GM21423 (cell line): ENCODE measurements around the gene TNFRSF14.
"Not testable (repeated sequence)": the region's sequence is repeated elsewhere in the genome, so short reads cannot be mapped to it uniquely, and the experiment has no call there.

Source experiments
- ATAC-seq: cut with Tn5 transposase; IDR thresholded peaks from one replicate; pipeline ENCODE4 v1.9.1; 2021; ENCODE audit warnings: mild to moderate bottlenecking, moderate library complexity; ENCODE audit not compliant: unreplicated experiment

Gene TNFRSF14

GRCh38 chr1:2566101-2567045, 10.2 kb downstream of the TNFRSF14 start:
- ATAC-seq = no peak

GRCh38 chr1:2567083-2567679, 11.0 kb downstream of the TNFRSF14 start:
- no peak for ATAC-seq

GRCh38 chr1:2568187-2568816, 12.1 kb downstream of the TNFRSF14 start:
- not testable (repeated sequence) for ATAC-seq

- ATAC-seq = no peak
Measured at GRCh38 chr1:2569060-2569459, 12.9 kb downstream of the TNFRSF14 start.

- ATAC-seq = not testable (repeated sequence)
Measured at GRCh38 chr1:2569703-2570102, 13.5 kb downstream of the TNFRSF14 start.

GRCh38 chr1:2570332-2570731, 14.2 kb downstream of the TNFRSF14 start:
- ATAC-seq = no peak

GRCh38 chr1:2571348-2571747, 15.2 kb downstream of the TNFRSF14 start:
- ATAC-seq = no peak

GRCh38 chr1:2573250-2573920, 17.2 kb downstream of the TNFRSF14 start:
- no peak for ATAC-seq

- no peak for ATAC-seq
Measured at GRCh38 chr1:2574350-2574749, 18.2 kb downstream of the TNFRSF14 start.

- ATAC-seq = no peak
Measured at GRCh38 chr1:2575801-2576663, 19.9 kb downstream of the TNFRSF14 start.

- peak; percentile 31 for ATAC-seq
Measured at GRCh38 chr1:2577565-2578075, 21.4 kb downstream of the TNFRSF14 start.

- ATAC-seq = no peak
Measured at GRCh38 chr1:2578758-2579118, 22.6 kb downstream of the TNFRSF14 start.

- ATAC-seq = no peak
Measured at GRCh38 chr1:2580691-2581090, 24.5 kb downstream of the TNFRSF14 start.

- ATAC-seq = no peak
Measured at GRCh38 chr1:2582391-2582790, 26.2 kb downstream of the TNFRSF14 start.

- ATAC-seq = no peak
Measured at GRCh38 chr1:2583331-2583791, 27.2 kb downstream of the TNFRSF14 start.

- no peak for ATAC-seq
Measured at GRCh38 chr1:2583871-2584351, 27.7 kb downstream of the TNFRSF14 start.

- ATAC-seq = no peak
Measured at GRCh38 chr1:2584686-2585317, 28.6 kb downstream of the TNFRSF14 start.

GRCh38 chr1:2585318-2586092, 29.3 kb downstream of the TNFRSF14 start:
- ATAC-seq = peak; percentile 36
